ENCODE results near the gene HES5.
A peak's percentile ranks its signal among the peaks of the same experiment; 100 is the strongest.

The HES5 gene

DNA sequence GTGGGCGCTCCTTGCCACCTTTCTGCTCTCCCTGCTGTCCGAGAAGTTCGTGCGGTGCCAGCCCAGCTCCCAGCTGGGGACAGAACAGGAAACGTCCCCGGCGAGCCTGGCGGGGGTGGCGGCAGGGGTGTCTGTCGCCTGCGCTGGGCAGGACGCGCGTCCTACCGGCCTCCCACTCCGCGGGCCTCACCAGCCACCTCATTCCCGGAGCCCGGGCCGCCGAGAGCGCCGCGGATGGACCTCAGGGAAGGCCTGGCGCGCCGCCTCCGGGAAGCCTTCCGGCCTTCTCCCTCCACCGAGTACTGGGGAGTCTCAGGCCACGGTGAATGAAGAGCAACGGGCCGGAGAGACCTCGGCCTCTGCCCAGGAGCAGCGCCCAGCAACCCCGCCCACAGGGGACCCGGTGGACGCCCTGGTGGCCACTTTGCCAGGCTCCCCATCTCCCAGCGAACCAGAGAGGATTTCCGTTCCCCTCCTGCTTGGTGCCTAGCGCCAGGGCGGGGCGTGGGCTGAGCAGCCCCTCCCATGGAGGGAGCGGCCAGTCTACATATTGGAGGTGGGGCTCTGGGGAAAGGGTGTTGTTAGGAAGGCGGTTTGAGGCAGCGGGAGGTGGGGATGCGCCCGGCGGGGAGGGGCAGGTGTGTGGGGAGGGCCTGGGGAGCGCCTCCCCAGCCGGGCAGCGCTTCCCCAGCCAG, 16.6 kb upstream of the HES5 start:
- H3K4me3 ChIP-seq (ENCODE audit: low read length) = peak overlapping the region; percentile 66
- no peaks in the 10 kb centered on the region for H3K27me3 ChIP-seq (ENCODE audit: control insufficient read depth, insufficient read depth, low read length)
- WGBS (ENCODE audit: insufficient coverage, insufficient read length) = no CpG with 5 or more reads among the region's 52 CpGs
- peak; percentile 88 for DNase-seq (ENCODE audit: low read depth, low spot score)
- no peaks in the 10 kb centered on the region for H3K36me3 ChIP-seq (ENCODE audit: control insufficient read depth, insufficient read depth, low read length)
- H3K27ac ChIP-seq (ENCODE audit: low read length) = no peak overlapping the region
- no peaks in the 10 kb centered on the region for H3K9me3 ChIP-seq (ENCODE audit: control insufficient read depth, insufficient read depth, low read length)
- peaks cover 11% of the 10 kb centered on the region for H3K4me1 ChIP-seq (ENCODE audit: control insufficient read depth, insufficient read depth, low read length)

DNA sequence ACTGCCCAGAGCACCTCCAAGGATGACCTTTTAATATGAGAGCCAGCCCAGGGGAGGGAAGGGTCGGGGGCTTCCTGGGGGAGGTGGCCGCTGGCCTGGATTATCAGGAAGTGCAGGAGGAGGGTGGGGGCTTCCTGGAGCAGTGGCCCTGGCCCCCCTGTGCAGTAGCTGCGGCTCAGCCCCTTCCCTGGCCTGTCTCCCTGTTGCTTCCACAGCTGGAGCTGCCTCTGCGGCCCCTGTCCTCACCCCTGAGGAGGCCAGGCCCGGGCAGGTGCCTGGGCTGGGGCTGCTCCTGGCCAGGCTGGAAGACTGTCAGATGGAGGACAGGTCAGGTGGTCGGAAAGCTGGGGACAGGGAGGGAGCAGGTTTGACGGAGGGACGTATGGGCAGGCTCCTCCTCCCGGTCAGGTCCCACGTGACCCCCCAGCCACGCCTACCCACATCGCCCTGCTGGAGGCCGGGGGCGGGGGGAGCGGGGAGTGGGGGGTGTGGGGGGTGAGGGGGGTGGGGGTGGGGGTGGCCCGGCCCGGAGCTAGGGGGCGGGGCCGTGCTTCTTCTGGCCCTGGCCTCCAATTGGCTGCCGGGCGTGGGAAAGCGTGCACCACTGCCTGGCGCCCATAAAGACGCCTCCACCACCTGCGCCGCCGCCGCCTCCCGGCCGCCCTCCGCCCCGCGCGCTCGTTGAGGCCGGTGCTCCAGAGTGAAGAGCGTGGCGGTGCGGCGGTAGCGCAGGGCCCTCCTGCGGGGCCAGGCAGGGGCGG, 15.9 kb upstream of the HES5 start:
- peak; percentile 77 for DNase-seq (ENCODE audit: low read depth, low spot score)
- H3K9me3 ChIP-seq (ENCODE audit: control insufficient read depth, insufficient read depth, low read length) = no peaks in the 10 kb centered on the region
- H3K4me3 ChIP-seq (ENCODE audit: low read length) = peak overlapping the region; percentile 66
- no CpG with 5 or more reads among the region's 43 CpGs for WGBS (ENCODE audit: insufficient coverage, insufficient read length)
- no peaks in the 10 kb centered on the region for H3K36me3 ChIP-seq (ENCODE audit: control insufficient read depth, insufficient read depth, low read length)
- peaks cover 11% of the 10 kb centered on the region for H3K4me1 ChIP-seq (ENCODE audit: control insufficient read depth, insufficient read depth, low read length)
- H3K27ac ChIP-seq (ENCODE audit: low read length) = no peak overlapping the region
- no peaks in the 10 kb centered on the region; the same call in 1 of the 2 replicates for H3K27me3 ChIP-seq (ENCODE audit: control insufficient read depth, insufficient read depth, low read length)

DNA sequence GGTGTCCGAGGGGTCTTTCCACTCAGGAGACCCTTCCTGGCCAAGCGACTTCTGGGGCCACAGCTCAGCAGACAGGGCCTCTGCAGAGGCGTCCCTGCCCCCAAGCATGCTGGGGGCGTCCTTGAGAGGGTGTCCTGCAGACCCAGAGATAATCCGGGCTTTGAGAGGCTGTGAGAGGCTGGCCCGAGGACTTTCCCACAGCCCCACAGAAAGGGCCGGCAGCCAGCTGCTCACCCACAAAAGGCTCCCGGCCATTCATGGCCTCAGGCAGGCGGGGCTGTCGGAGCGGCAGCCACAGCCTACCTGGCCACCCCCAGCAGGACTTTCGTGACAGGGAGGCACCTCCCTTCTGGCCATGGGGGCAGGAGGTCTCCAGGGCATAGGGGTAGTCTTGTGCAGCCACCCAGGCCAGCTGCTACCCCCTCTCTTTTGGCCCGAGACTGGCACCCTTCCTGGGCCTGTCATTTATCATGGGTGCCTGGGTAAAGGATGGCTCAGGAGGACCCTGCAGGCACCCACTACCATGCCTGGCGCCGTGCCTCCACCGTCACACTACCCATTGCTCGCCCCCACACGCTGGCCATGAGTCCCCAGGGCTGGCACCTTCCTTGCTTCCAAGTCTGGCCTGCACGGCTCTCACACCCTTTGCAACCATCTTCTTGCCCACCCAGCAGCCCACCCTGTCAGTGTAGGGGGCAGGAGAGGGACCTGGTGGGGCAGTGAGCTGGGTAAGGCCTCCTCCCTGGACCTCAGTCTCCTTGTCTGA, 15.0 kb upstream of the HES5 start:
- Histone ChIP-seq H3K4me3 (ENCODE audit: low read length) (no peak overlapping the region), H3K36me3 (ENCODE audit: control insufficient read depth, insufficient read depth, low read length) (no peaks in the 10 kb centered on the region), H3K9me3 (ENCODE audit: control insufficient read depth, insufficient read depth, low read length) (no peaks in the 10 kb centered on the region), H3K4me1 (ENCODE audit: control insufficient read depth, insufficient read depth, low read length) (peaks cover 11% of the 10 kb centered on the region), H3K27me3 (ENCODE audit: control insufficient read depth, insufficient read depth, low read length) (no peaks in the 10 kb centered on the region; the same call in 1 of the 2 replicates), H3K27ac (ENCODE audit: low read length) (no peak overlapping the region)
- no peak for DNase-seq (ENCODE audit: low read depth, low spot score)
- no CpG with 5 or more reads among the region's 19 CpGs for WGBS (ENCODE audit: insufficient coverage, insufficient read length)

DNA sequence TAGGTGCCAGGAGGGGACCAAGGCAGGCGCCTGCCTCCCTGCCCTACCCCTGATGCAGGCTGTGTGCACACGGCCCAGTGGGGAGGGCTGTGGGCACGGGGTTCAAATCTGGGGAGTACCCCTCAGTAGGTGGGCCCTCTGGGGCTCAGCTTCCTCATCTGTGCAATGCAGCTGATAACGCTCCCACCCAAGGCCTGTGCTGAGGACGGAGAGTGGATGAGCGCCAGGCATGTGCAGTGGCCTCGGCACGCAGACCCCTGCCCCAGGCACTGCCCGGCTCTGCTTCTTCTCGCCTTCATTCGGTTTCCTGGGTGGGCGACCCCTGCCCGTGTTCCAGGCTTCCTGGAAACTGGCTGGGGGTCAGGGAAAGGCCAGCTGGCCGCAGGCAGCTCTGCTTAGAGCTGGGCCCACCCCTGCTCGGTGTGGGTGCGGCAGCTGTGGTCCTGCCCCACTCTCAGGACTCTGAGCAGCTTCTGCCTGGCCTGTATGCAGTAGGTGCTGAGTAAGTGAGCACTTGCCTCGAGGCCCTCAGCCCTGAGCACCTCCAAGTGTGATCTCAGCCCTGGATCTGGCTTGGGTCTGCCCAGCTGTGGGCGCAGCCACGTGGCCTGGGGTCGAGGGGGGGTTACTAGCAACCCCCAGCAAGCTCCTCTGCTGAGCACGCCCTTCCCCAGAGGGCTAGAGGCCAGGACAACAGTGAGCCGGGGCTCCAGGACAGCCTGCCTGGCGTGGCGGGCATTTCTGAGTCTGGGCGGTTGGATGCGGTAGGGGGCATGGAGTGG, 14.2 kb upstream of the HES5 start:
- no CpG with 5 or more reads among the region's 26 CpGs for WGBS (ENCODE audit: insufficient coverage, insufficient read length)
- no peak for DNase-seq (ENCODE audit: low read depth, low spot score)
- Histone ChIP-seq H3K36me3 (ENCODE audit: control insufficient read depth, insufficient read depth, low read length) (no peaks in the 10 kb centered on the region), H3K4me1 (ENCODE audit: control insufficient read depth, insufficient read depth, low read length) (peaks cover 12% of the 10 kb centered on the region), H3K27ac (ENCODE audit: low read length) (no peak overlapping the region), H3K4me3 (ENCODE audit: low read length) (no peak overlapping the region), H3K27me3 (ENCODE audit: control insufficient read depth, insufficient read depth, low read length) (no peaks in the 10 kb centered on the region; the same call in 1 of the 2 replicates), H3K9me3 (ENCODE audit: control insufficient read depth, insufficient read depth, low read length) (no peaks in the 10 kb centered on the region)

DNA sequence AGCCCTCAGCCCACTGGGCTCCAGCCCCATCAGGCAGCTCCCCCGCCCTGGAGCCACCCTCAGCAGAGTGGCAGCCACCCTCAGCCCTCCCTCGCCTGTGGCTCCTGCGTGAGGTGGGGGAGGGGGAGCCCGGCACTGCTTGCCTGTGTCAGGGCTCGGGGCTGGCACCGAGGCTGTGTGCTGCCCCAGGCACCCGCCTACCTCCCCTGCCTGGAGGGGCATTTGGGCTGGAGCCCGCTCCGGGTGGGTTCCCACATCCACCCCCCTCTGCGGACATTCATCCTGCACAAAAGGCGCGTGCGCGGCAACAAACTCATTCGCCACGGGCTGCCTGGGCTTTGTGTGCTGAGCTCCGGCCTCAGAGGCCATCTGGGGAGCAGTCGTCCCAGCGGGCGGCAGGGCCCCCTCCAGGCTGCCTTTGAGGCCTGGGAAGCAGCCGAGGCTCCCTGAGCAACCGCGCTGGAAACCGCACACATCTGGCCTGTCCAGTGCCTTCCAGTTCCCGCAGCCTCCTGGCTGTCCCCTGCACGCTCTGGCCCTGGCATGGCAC, 13.6 kb upstream of the HES5 start:
- Histone ChIP-seq H3K27me3 (ENCODE audit: control insufficient read depth, insufficient read depth, low read length) (no peaks in the 10 kb centered on the region; the same call in 1 of the 2 replicates), H3K36me3 (ENCODE audit: control insufficient read depth, insufficient read depth, low read length) (no peaks in the 10 kb centered on the region), H3K27ac (ENCODE audit: low read length) (no peak overlapping the region), H3K9me3 (ENCODE audit: control insufficient read depth, insufficient read depth, low read length) (no peaks in the 10 kb centered on the region), H3K4me3 (ENCODE audit: low read length) (no peak overlapping the region), H3K4me1 (ENCODE audit: control insufficient read depth, insufficient read depth, low read length) (peaks cover 12% of the 10 kb centered on the region)
- WGBS (ENCODE audit: insufficient coverage, insufficient read length) = no CpG with 5 or more reads among the region's 26 CpGs
- DNase-seq (ENCODE audit: low read depth, low spot score) = no peak

DNA sequence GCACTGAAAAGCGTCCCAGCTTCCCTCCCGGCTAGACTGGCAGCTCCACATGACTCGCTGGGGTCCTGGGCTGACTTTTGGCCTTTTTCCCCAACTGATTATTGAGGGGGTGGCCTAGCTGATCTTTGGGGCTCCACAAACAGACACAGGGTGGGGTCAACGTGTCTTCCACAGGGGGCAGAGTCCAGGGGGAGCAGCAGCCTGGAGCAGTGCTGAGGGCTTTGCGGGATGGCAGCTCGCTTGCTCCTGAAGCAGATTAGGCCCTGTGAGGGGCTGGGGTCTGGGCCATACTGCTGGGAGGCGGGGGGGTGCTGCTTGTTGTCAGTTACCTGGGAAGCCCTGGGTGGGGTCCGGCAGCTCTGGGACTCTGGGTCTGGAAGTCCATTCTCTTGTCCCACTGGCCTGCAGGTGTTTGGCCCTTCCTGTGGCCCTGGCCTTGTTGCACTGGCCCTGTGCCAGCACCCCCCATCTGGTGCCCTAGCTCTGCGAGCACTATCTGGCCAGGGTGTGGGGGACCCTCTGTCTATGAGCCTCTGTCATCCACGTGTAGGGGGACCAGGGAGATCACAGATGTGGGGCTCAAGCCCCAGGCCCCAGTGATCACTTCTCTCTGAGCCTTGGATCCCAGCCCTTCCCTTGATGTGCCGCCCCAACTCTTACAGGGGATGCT, 12.3 kb upstream of the HES5 start:
- H3K36me3 ChIP-seq (ENCODE audit: control insufficient read depth, insufficient read depth, low read length) = no peaks in the 10 kb centered on the region
- peaks cover 8% of the 10 kb centered on the region; the same call in 1 of the 2 replicates for H3K4me1 ChIP-seq (ENCODE audit: control insufficient read depth, insufficient read depth, low read length)
- no peak overlapping the region for H3K4me3 ChIP-seq (ENCODE audit: low read length)
- DNase-seq (ENCODE audit: low read depth, low spot score) = no peak
- H3K9me3 ChIP-seq (ENCODE audit: control insufficient read depth, insufficient read depth, low read length) = no peaks in the 10 kb centered on the region
- H3K27ac ChIP-seq (ENCODE audit: low read length) = no peak overlapping the region
- H3K27me3 ChIP-seq (ENCODE audit: control insufficient read depth, insufficient read depth, low read length) = no peaks in the 10 kb centered on the region; the same call in 1 of the 2 replicates
- WGBS (ENCODE audit: insufficient coverage, insufficient read length) = no CpG with 5 or more reads among the region's 11 CpGs

DNA sequence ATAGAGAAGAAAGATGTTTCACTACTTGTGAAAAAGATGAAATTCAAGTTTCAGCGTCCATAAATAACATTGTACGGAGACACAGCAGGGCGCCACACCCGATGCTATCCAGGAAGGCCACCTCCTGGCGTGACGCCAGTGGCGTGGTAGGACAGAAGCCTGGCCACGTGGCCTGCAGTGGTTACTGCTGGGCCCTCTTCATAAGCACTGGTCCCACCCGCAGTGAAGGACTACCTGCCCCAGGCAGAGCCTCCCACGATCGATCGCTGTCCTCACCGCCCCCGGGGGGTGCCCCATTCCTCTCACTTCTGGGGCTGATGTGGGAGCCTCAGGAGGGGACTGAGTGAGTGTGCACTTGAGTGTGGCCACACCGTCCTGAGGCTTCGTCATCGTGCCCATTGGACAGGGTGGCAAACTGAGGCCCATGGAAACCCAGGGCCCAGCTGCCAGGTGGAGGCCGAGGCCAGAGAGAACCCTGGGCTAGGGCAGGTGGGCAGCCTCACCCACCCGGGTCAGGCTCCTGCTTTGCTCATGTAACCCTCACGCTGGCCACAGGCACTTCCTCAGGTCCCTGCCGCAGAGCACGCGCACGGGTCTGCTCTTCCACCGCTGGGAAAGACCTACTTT, 11.7 kb upstream of the HES5 start:
- Histone ChIP-seq H3K9me3 (ENCODE audit: control insufficient read depth, insufficient read depth, low read length) (no peaks in the 10 kb centered on the region), H3K4me1 (ENCODE audit: control insufficient read depth, insufficient read depth, low read length) (peaks cover 8% of the 10 kb centered on the region; the same call in 1 of the 2 replicates), H3K27me3 (ENCODE audit: control insufficient read depth, insufficient read depth, low read length) (no peaks in the 10 kb centered on the region; the same call in 1 of the 2 replicates), H3K36me3 (ENCODE audit: control insufficient read depth, insufficient read depth, low read length) (no peaks in the 10 kb centered on the region), H3K4me3 (ENCODE audit: low read length) (no peak overlapping the region), H3K27ac (ENCODE audit: low read length) (no peak overlapping the region)
- no CpG with 5 or more reads among the region's 25 CpGs for WGBS (ENCODE audit: insufficient coverage, insufficient read length)
- DNase-seq (ENCODE audit: low read depth, low spot score) = no peak

DNA sequence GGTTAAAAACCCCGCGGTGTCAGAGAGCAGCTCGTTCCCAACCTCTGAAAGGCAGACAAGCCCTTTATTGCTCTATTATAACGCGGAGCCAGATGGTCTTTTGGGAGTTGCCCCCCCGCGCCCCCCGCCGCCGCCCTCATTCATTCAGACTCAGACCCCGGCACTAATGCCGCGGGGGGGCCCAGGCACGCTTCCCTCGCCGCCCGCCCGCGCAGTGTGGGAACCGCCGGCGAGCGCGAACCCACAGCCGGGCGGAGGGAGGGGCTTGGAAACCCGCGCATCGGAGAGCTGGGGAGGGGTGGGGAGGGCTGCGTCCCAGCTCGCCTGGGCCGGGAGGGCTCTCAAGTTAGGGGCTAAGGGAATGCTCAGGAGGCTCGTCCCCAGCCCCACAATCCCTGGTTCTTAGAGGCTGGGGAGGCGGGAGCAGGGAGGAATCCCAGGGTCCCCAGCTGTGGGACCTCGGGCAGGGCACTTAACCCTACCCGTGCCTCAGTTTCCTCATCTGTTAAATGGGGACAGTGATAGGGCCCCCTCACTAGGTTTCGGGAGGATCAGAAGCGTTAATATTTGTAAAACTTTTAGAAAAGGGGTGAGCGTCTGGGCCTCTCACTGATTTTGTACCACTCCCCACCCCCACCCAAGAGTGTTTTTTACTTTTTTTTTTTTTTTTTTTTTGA, 10.9 kb upstream of the HES5 start:
- no peaks in the 10 kb centered on the region for H3K36me3 ChIP-seq (ENCODE audit: control insufficient read depth, insufficient read depth, low read length)
- peaks cover 8% of the 10 kb centered on the region; the same call in 1 of the 2 replicates for H3K4me1 ChIP-seq (ENCODE audit: control insufficient read depth, insufficient read depth, low read length)
- no peak for DNase-seq (ENCODE audit: low read depth, low spot score)
- no CpG with 5 or more reads among the region's 39 CpGs for WGBS (ENCODE audit: insufficient coverage, insufficient read length)
- no peaks in the 10 kb centered on the region for H3K9me3 ChIP-seq (ENCODE audit: control insufficient read depth, insufficient read depth, low read length)
- peak overlapping the region; percentile 12; the same call in 1 of the 2 replicates for H3K4me3 ChIP-seq (ENCODE audit: low read length)
- no peak overlapping the region for H3K27ac ChIP-seq (ENCODE audit: low read length)
- H3K27me3 ChIP-seq (ENCODE audit: control insufficient read depth, insufficient read depth, low read length) = no peaks in the 10 kb centered on the region; the same call in 1 of the 2 replicates

Data from iPS DF 6.9 (cell line).